PC-9 (cell line): ENCODE measurements around the gene HNRNPCL4. TPM values are rescaled to one million over a fixed set of nuclear protein-coding genes. Genes with fewer than 3 reads are reported as not detected.
"Not testable (repeated sequence)": the region's sequence is repeated elsewhere in the genome, so short reads cannot be mapped to it uniquely, and the experiment has no call there.

Experiments used
- Bru-seq: library from RNA; stranded (reverse); fragments of 400-500 nt; gene quantifications from one replicate; lab custom pipeline; 2021; lab: Mats Ljungman, UMichigan
- BruChase-seq, 2 experiments: library from RNA; stranded (reverse); fragments of 400-500 nt; gene quantifications; one replicate each; lab custom pipeline; 2021; lab: Mats Ljungman, UMichigan
- BruUV-seq: library from RNA; stranded (reverse); fragments of 400-500 nt; replicated peaks from 2 replicates; lab custom pipeline; 2021; lab: Mats Ljungman, UMichigan
- CTCF ChIA-PET: fragments of 300-600 bp; sonication (Branson Sonifier 250); formaldehyde crosslinking; loops from one replicate; lab custom pipeline; 2022; ENCODE audit warnings: antibody characterized with exemption; lab: Charles Lee
- POLR2A ChIA-PET: fragments of 300-600 bp; sonication (Branson Sonifier 250); formaldehyde crosslinking; loops from one replicate; lab custom pipeline; 2022; ENCODE audit warnings: antibody characterized with exemption; ENCODE audit not compliant: unreplicated experiment; lab: Charles Lee
- DNase-seq, 2 experiments: peaks; one replicate each; pipeline versions ENCODE4 v3.0.0 to v3.0.0-alpha.2; 2015 to 2022; ENCODE audit warnings: mixed read lengths in 1 of 2
- H2AFZ ChIP-seq: fragments of 200-600 bp; sonication (generic); 2 replicates; pipeline ENCODE4 v1.8.1; 2017; ENCODE audit warnings: antibody characterized with exemption
- H3F3A ChIP-seq: fragments of 200-600 bp; sonication (generic); 2 replicates; pipeline ENCODE4 v1.8.1; 2017; ENCODE audit warnings: antibody characterized with exemption, mild to moderate bottlenecking, low read depth; ENCODE audit not compliant: insufficient read depth
- H3K27ac ChIP-seq: fragments of 200-600 bp; sonication (generic); 2 replicates; pipeline ENCODE4 v1.6.1; 2016; ENCODE audit warnings: mixed run types
- H3K27me3 ChIP-seq: fragments of 200-600 bp; sonication (generic); 2 replicates; pipeline ENCODE4 v1.6.1; 2016; ENCODE audit warnings: low read depth, mixed run types; ENCODE audit not compliant: insufficient read depth
- H3K36me3 ChIP-seq: fragments of 200-600 bp; sonication (generic); 2 replicates; pipeline ENCODE4 v1.6.1; 2016; ENCODE audit warnings: low read depth, mixed run types
- H3K4me1 ChIP-seq: fragments of 200-600 bp; sonication (generic); replicated peaks from 2 replicates; pipeline ENCODE4 v1.6.1; 2016; ENCODE audit warnings: mixed run types; ENCODE audit not compliant: insufficient read depth
- H3K4me2 ChIP-seq: fragments of 200-600 bp; sonication (generic); 2 replicates; pipeline ENCODE4 v1.6.1; 2017; ENCODE audit warnings: mixed run types
- H3K4me3 ChIP-seq: fragments of 200-600 bp; sonication (generic); 2 replicates; pipeline ENCODE4 v1.6.1; 2016; ENCODE audit warnings: mixed run types
- H3K79me2 ChIP-seq: fragments of 200-600 bp; sonication (generic); 2 replicates; pipeline ENCODE4 v1.6.1; 2017; ENCODE audit warnings: low read depth, mixed run types
- H3K9me2 ChIP-seq: fragments of 200-600 bp; sonication (generic); 2 replicates; pipeline ENCODE4 v1.8.1; 2017; ENCODE audit warnings: mild to moderate bottlenecking; ENCODE audit not compliant: insufficient read depth
- H3K9me3 ChIP-seq: fragments of 200-600 bp; sonication (generic); 2 replicates; pipeline ENCODE4 v1.8.1; 2016; ENCODE audit warnings: low read depth; ENCODE audit not compliant: insufficient read depth
- H4K20me1 ChIP-seq: fragments of 200-600 bp; sonication (generic); 2 replicates; pipeline ENCODE4 v1.8.1; 2017; ENCODE audit not compliant: insufficient read depth
- intact Hi-C: fragments of 100-400 bp; cut with micrococcal nuclease; formaldehyde crosslinking; loops from one replicate; pipeline ENCODE4 v1.10.0; 2022; ENCODE audit not compliant: unreplicated experiment
- long read RNA-seq: library from polyadenylated mRNA; stranded (forward); transcript quantifications from one replicate; pipeline ENCODE4 v2.0.0, GENCODE V29; 2022
- total RNA-seq: library from RNA; stranded (reverse); gene quantifications from 2 replicates; pipeline ENCODE4 v1.2.3, GENCODE V29; 2021

The HNRNPCL4 gene
- not detected in 2 replicates for total RNA-seq
- not detected for Bru-seq, nascent RNA
- BruChase-seq, experiment 1, labeled RNA remaining after a 2-hour chase, result not detected
- not detected for BruChase-seq, experiment 2, labeled RNA remaining after a 6-hour chase
- long read RNA-seq, result 0 reads

DNA sequence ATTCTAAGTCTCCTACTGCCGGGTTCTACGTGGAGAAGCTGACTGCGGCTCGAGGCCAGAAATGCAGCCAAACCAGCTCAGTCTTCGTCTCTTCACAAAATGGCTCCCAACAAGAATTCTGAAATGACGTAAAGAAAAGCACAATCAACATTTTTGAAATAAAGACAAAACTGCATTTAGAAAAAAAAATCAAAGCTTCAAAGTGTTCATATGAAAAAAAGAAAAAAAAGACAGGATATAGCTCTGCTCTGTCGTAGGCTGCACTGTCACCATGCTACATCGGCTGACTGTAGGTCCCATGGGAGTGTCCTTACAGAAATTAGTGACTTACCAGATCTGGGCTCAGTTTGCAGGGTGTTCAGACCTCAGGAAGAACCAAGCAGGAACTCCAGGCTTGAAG lies at the start of gene HNRNPCL4:
TSS of gene HNRNPCL4 (minus strand) at position 101 of the 400 bp plus-strand sequence. CDS start 164 bp downstream, outside the sequence.
- H3K27ac ChIP-seq, H2AFZ ChIP-seq, H3K9me2 ChIP-seq, H4K20me1 ChIP-seq, CTCF ChIA-PET, H3F3A ChIP-seq, BruUV-seq, H3K4me2 ChIP-seq, H3K27me3 ChIP-seq, H3K4me3 ChIP-seq, intact Hi-C loops, POLR2A ChIA-PET, H3K4me1 ChIP-seq, H3K79me2 ChIP-seq, H3K36me3 ChIP-seq, DNase-seq, H3K9me3 ChIP-seq: not testable (repeated sequence)

GRCh38 chr1:13208712-13209111 lies 43.3 kb upstream of the HNRNPCL4 start:
- H4K20me1 ChIP-seq, DNase-seq, H3K9me3 ChIP-seq, POLR2A ChIA-PET, H3K4me1 ChIP-seq, intact Hi-C loops, H3K27me3 ChIP-seq, H3K4me3 ChIP-seq, H3K9me2 ChIP-seq, H3K4me2 ChIP-seq, CTCF ChIA-PET, H3K36me3 ChIP-seq, H3K79me2 ChIP-seq, H3K27ac ChIP-seq, H2AFZ ChIP-seq, H3F3A ChIP-seq, BruUV-seq: not testable (repeated sequence)

DNA sequence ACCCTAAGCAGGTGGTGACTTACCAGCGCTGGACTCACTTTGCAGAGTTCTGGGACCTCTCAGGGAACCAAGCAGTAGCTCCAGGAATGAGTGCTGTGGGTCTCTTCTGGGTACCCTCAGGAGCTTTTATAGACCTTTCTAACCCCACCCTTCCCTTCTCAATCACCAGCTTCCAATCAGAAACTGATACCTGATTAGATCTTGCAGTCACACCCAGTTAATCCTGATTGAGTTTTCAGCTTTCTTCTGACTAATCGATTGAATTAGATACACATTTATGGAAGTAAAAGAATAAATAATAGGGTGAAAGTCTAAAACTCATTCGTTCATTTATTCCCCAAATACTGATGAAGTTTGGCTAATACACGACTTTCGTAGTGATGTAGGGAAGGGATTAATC lies 35.9 kb upstream of the HNRNPCL4 start, which contains the start of gene PRAMEF13:
TSS of gene PRAMEF13 (minus strand) at position 101 of the 400 bp plus-strand sequence. CDS start 1,820 bp downstream, outside the sequence.
- intact Hi-C loops, result not testable (repeated sequence)

DNA sequence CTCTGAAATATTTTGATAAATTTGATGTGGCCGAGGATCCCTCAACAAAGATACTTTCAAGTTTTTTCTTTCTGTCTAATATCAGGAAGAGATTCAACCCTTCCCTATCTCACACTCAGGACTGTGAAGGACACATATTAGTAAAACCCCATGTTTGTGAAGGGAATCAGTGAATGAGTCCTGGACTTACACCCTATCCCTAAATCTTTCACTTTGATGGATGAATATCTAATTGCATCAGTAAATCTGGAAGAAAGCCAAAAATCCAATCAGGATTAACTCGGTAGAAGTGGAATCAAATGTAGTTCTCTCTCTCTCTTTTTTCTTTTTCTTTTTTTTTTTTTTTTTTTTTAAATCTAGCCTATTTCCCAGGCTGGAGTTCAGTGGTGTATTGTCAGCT lies 6.1 kb upstream of the HNRNPCL4 start, which contains the start of gene PRAMEF9:
TSS of gene PRAMEF9 (plus strand) at position 301 of the 400 bp plus-strand sequence. CDS start 3,433 bp downstream, outside the sequence.
- H3K79me2 ChIP-seq, intact Hi-C loops: not testable (repeated sequence)

More for the DNA sequence above, 35.9 kb upstream of the HNRNPCL4 start, which contains the start of gene PRAMEF13:
- H3K27me3 ChIP-seq, H3K36me3 ChIP-seq, H3K27ac ChIP-seq, H3K4me2 ChIP-seq, BruUV-seq, CTCF ChIA-PET, H3F3A ChIP-seq, H3K4me3 ChIP-seq, H3K79me2 ChIP-seq, DNase-seq, H3K9me2 ChIP-seq, H3K4me1 ChIP-seq, H3K9me3 ChIP-seq, POLR2A ChIA-PET, H2AFZ ChIP-seq, H4K20me1 ChIP-seq: not testable (repeated sequence)

GRCh38 chr1:13155909-13156308 lies 9.5 kb downstream of the HNRNPCL4 start, which contains the start of gene PRAMEF26:
Gene PRAMEF26 (minus strand): TSS chr1:13156009. CDS start chr1:13153095, 2,914 bp downstream.
- H3F3A ChIP-seq, H3K27me3 ChIP-seq, H3K4me2 ChIP-seq, POLR2A ChIA-PET, BruUV-seq, H2AFZ ChIP-seq, H3K27ac ChIP-seq, H3K9me3 ChIP-seq, intact Hi-C loops, H3K4me1 ChIP-seq, CTCF ChIA-PET, DNase-seq, H4K20me1 ChIP-seq, H3K4me3 ChIP-seq, H3K9me2 ChIP-seq, H3K36me3 ChIP-seq, H3K79me2 ChIP-seq: not testable (repeated sequence)

More for the DNA sequence above, 6.1 kb upstream of the HNRNPCL4 start, which contains the start of gene PRAMEF9:
- H3K27me3 ChIP-seq, H3K4me3 ChIP-seq, POLR2A ChIA-PET, BruUV-seq, H3F3A ChIP-seq, H4K20me1 ChIP-seq, DNase-seq, H3K9me2 ChIP-seq, H3K36me3 ChIP-seq, H3K9me3 ChIP-seq, H3K4me1 ChIP-seq, H2AFZ ChIP-seq, H3K27ac ChIP-seq, H3K4me2 ChIP-seq, CTCF ChIA-PET: not testable (repeated sequence)

DNA sequence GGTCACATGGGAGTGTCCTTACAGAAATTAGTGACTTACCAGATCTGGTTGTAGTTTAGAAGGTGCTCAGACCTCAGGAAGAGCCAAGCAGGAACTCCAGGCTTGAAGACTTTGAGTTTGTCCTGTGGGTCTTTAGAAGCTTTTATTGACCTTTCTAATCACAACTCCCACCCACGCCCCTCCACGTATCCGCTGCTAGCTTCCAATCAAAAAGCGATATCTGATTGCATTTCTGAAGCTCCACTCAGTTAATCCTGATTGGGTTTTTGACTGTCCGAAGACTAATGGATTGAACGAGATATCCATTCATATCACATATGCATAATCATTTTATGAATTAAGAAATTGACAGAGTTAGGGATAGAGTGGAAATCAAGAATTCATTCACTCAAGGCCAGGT lies 48.7 kb downstream of the HNRNPCL4 start, which contains the start of gene HNRNPCL2:
TSS of gene HNRNPCL2 (minus strand) at position 101 of the 400 bp plus-strand sequence. CDS start 454 bp downstream, outside the sequence.
- H3K27me3 ChIP-seq, BruUV-seq, H3K4me1 ChIP-seq, intact Hi-C loops, H3K36me3 ChIP-seq, H3F3A ChIP-seq, H3K9me3 ChIP-seq, H3K79me2 ChIP-seq, DNase-seq, POLR2A ChIA-PET, H3K27ac ChIP-seq, H3K4me3 ChIP-seq, H3K4me2 ChIP-seq, H2AFZ ChIP-seq, H4K20me1 ChIP-seq, H3K9me2 ChIP-seq, CTCF ChIA-PET: not testable (repeated sequence)
